ENCODE data around the gene MAP2. TPM values are rescaled to one million over a fixed set of nuclear protein-coding genes. Genes with fewer than 3 reads are reported as not detected.

The MAP2 gene
- total and polyA plus RNA-seq, 2 of the 13 experiments (the other 11 are each of a cell fraction or from before 2014, with no cell fraction given), result 0.08 TPM; not detected in 1

GRCh38 chr2:209523867-209524266, 100.0 kb downstream of the MAP2 start:
- Histone ChIP-seq H3K4me3 (replicated peaks in 1 of 3; ENCODE audit: insufficient read depth in 1 of 3, low read depth in 2 of 3, low read length in 3 of 3) (no peak overlapping the region), H3K79me2 (ENCODE audit: insufficient read depth, low read length) (no peaks in the 10 kb centered on the region), H3K9ac (ENCODE audit: insufficient read depth, low read depth, low read length) (no peak overlapping the region), H3K27me3 (ENCODE audit: control insufficient read depth in 1 of 2, insufficient read depth in 2 of 2, low read length in 2 of 2) (no peaks in the 10 kb centered on the region), H3K9me3 (ENCODE audit: low read length) (no peaks in the 10 kb centered on the region), H3K4me2 (ENCODE audit: low read depth, low read length) (no peak overlapping the region), H3K27ac (ENCODE audit: extremely low read length, insufficient read depth, low read length) (no peak overlapping the region), H2AFZ (ENCODE audit: low read length) (no peak overlapping the region), H3K36me3 (replicated peaks in 1 of 2; ENCODE audit: control insufficient read depth in 1 of 2, insufficient read depth in 2 of 2, low read length in 2 of 2) (no peaks in the 10 kb centered on the region), H3K4me1 (ENCODE audit: insufficient read depth, low read length) (no peaks in the 10 kb centered on the region), H4K20me1 (ENCODE audit: insufficient read depth, low read length) (no peaks in the 10 kb centered on the region)
- no TSS peak for BruUV-seq (replicated peaks)
- in situ Hi-C loops (cut with HindIII; ENCODE audit: extremely low pct_ligation_motif_present, low pct_unique_long_range_greater_than_20kb), result no loop called here
- intact Hi-C loops (cut with micrococcal nuclease; ENCODE audit: unreplicated experiment), result no loop called here
- ATAC-seq (no peak), FAIRE-seq (no peak), DNase-seq (ENCODE audit: low spot score) (no peak)
- POLR2A ChIA-PET, result no interaction called here
- TF ChIP-seq CERS6 (CRISPR knock-in tag; IDR thresholded peaks at IDR 0.05) (no peak), PHF20 (CRISPR knock-in tag; IDR thresholded peaks at IDR 0.05) (no peak), SNAPC4 (CRISPR knock-in tag; IDR thresholded peaks at IDR 0.05) (no peak), SATB2 (CRISPR knock-in tag; IDR thresholded peaks at IDR 0.05) (no peak), HDAC6 (IDR thresholded peaks at IDR 0.05; ENCODE audit: low read depth, low read length) (no peak), TIGD3 (CRISPR knock-in tag; IDR thresholded peaks at IDR 0.05; ENCODE audit: borderline replicate concordance) (no peak), IRF1 (CRISPR knock-in tag; IDR thresholded peaks at IDR 0.05; ENCODE audit: low read depth) (no peak), SRY (CRISPR knock-in tag; IDR thresholded peaks at IDR 0.05) (no peak), ZNF713 (CRISPR knock-in tag; IDR thresholded peaks at IDR 0.05) (no peak), ZNF616 (CRISPR knock-in tag; IDR thresholded peaks at IDR 0.05; ENCODE audit: low read depth) (no peak), PLRG1 (conservative IDR thresholded peaks at IDR 0.05) (no peak), CTCF (CRISPR knock-in tag; IDR thresholded peaks at IDR 0.05) (no peak)
- CTCF ChIA-PET (ENCODE audit: low intra/inter-chr PET ratio, low total read pairs), result no interaction called here
- 0% methylated on average over 2 of the region's 2 CpGs for WGBS (ENCODE audit: low lambda C conversion rate)

All from HepG2 (cell line).